H1 (cell line): ENCODE results near the gene HK1. TPM values are rescaled to one million over a fixed set of nuclear protein-coding genes. Genes with fewer than 3 reads are reported as not detected.

ENCODE experiments used
- CTCF ChIA-PET: fragments of 300-600 bp; sonication (Branson Sonifier 250); formaldehyde crosslinking; loops from one replicate; lab custom pipeline; 2021; ENCODE audit not compliant: partially characterized antibody; lab: Charles Lee
- POLR2A ChIA-PET: fragments of 300-600 bp; sonication (Branson Sonifier 250); formaldehyde crosslinking; loops from one replicate; lab custom pipeline; 2021; ENCODE audit warnings: inconsistent platforms; ENCODE audit not compliant: partially characterized antibody; lab: Charles Lee
- DNase-seq, 2 experiments: peaks; one replicate each; pipeline versions ENCODE4 v3.0.0 to v3.0.0-alpha.2; 2010 to 2022; ENCODE audit warnings: low spot score in 2 of 2, low read depth in 1 of 2, mixed read lengths in 1 of 2
- FAIRE-seq: peaks from 2 replicates; lab custom pipeline; 2011; peaks lifted over from hg19 to GRCh38; lab: Jason Lieb, UNC
- H2AFZ ChIP-seq: 2 replicates; pipeline ENCODE4 v1.8.1; 2012; ENCODE audit warnings: low read length, inconsistent platforms
- H2AK5ac ChIP-seq: 2 replicates; pipeline ENCODE4 v1.6.1; 2013; ENCODE audit warnings: low read depth, low read length
- H2BK120ac ChIP-seq: replicated peaks from 2 replicates; pipeline ENCODE3; 2013; ENCODE audit warnings: low read depth, low read length, inconsistent platforms
- H2BK12ac ChIP-seq: 2 replicates; pipeline ENCODE4 v1.6.1; 2013; ENCODE audit warnings: low read depth, low read length
- H2BK15ac ChIP-seq: 2 replicates; pipeline ENCODE4 v1.6.1; 2013; ENCODE audit warnings: low read length
- H2BK20ac ChIP-seq: 2 replicates; pipeline ENCODE4 v1.6.1; 2013; ENCODE audit warnings: low read length
- H2BK5ac ChIP-seq: 2 replicates; pipeline ENCODE4 v1.6.1; 2013; ENCODE audit warnings: low read depth, low read length
- H3K14ac ChIP-seq: 2 replicates; pipeline ENCODE4 v1.6.1; 2013; ENCODE audit warnings: inconsistent platforms; ENCODE audit not compliant: insufficient read length
- H3K18ac ChIP-seq: 2 replicates; pipeline ENCODE4 v1.6.1; 2013; ENCODE audit warnings: low read length; ENCODE audit errors: extremely low read depth
- H3K23ac ChIP-seq: 2 replicates; pipeline ENCODE4 v1.6.1; 2013; ENCODE audit warnings: inconsistent platforms; ENCODE audit not compliant: insufficient read length
- H3K23me2 ChIP-seq: 2 replicates; pipeline ENCODE4 v1.6.1; 2013; ENCODE audit warnings: low read depth, low read length
- H3K27ac ChIP-seq: 2 replicates; pipeline ENCODE4 v1.6.1; 2011; ENCODE audit warnings: low read depth, low read length, inconsistent platforms
- H3K27me3 ChIP-seq, 4 experiments: replicated peaks in 1 of 4; 1 replicate in 1 of 4; 2 replicates in 3 of 4; pipeline versions ENCODE4 v1.6.1 to v1.8.1; 2011 to 2013; ENCODE audit warnings: low read length in 3 of 4, mild to moderate bottlenecking in 3 of 4, inconsistent platforms in 2 of 4, mixed read lengths in 2 of 4, moderate library complexity in 1 of 4; ENCODE audit not compliant: control insufficient read depth in 3 of 4, insufficient read depth in 3 of 4; ENCODE audit errors: extremely low read depth in 1 of 4
- H3K36me3 ChIP-seq, 4 experiments: 2 replicates each; pipeline versions ENCODE4 v1.6.1 to v1.8.1; 2011 to 2013; ENCODE audit warnings: mild to moderate bottlenecking in 4 of 4, low read length in 3 of 4, moderate library complexity in 2 of 4, control low read depth in 1 of 4, inconsistent platforms in 1 of 4; ENCODE audit not compliant: insufficient read depth in 4 of 4, control insufficient read depth in 2 of 4
- H3K4ac ChIP-seq: replicated peaks from 2 replicates; pipeline ENCODE3; 2013; ENCODE audit warnings: low read length, low read depth, mixed read lengths, inconsistent platforms; ENCODE audit not compliant: insufficient read length
- H3K4me1 ChIP-seq, 4 experiments: replicated peaks in 1 of 4; 1 replicate in 1 of 4; 2 replicates in 3 of 4; pipeline versions ENCODE4 v1.6.1 to v1.8.1; 2011 to 2013; ENCODE audit warnings: low read length in 3 of 4, inconsistent platforms in 2 of 4, mixed read lengths in 1 of 4; ENCODE audit not compliant: insufficient read depth in 4 of 4, control insufficient read depth in 3 of 4
- H3K4me2 ChIP-seq, 2 experiments: 2 replicates each; pipeline versions ENCODE4 v1.6.1 to v1.8.1; 2011 to 2013; ENCODE audit warnings: low read depth in 2 of 2, low read length in 2 of 2, control low read depth in 1 of 2, inconsistent platforms in 1 of 2, mild to moderate bottlenecking in 1 of 2; ENCODE audit not compliant: insufficient read depth in 1 of 2
- H3K4me3 ChIP-seq, 4 experiments: fragments of 200-600, 300-600 bp in 1 of 4; sonication (generic), shearing (Covaris generic), sonication (Bioruptor Twin) in 1 of 4; 2 replicates each; pipeline versions ENCODE4 v1.5.1 to v1.8.1; 2011 to 2016; ENCODE audit warnings: low read length in 4 of 4, low read depth in 3 of 4, control low read depth in 2 of 4, inconsistent platforms in 2 of 4, mild to moderate bottlenecking in 2 of 4, mixed read lengths in 1 of 4, moderate library complexity in 1 of 4; ENCODE audit not compliant: insufficient read depth in 2 of 4; ENCODE audit errors: extremely low read depth in 1 of 4
- H3K56ac ChIP-seq: replicated peaks from 2 replicates; pipeline ENCODE3; 2013; ENCODE audit warnings: low read depth, mild to moderate bottlenecking, mixed read lengths, low read length, inconsistent platforms; ENCODE audit not compliant: insufficient read length
- H3K79me1 ChIP-seq: 2 replicates; pipeline ENCODE4 v1.6.1; 2013; ENCODE audit warnings: low read depth, low read length, control low read depth
- H3K79me2 ChIP-seq, 2 experiments: 2 replicates each; pipeline versions ENCODE4 v1.6.1 to v1.8.1; 2012 to 2013; ENCODE audit warnings: low read length in 2 of 2, mild to moderate bottlenecking in 2 of 2, inconsistent platforms in 1 of 2; ENCODE audit not compliant: insufficient read depth in 2 of 2, control insufficient read depth in 1 of 2
- H3K9ac ChIP-seq, 4 experiments: replicated peaks in 1 of 4; 1 replicate in 1 of 4; 2 replicates in 3 of 4; pipeline versions ENCODE4 v1.6.1 to v1.8.1; 2011 to 2013; ENCODE audit warnings: low read depth in 3 of 4, low read length in 3 of 4, control low read depth in 2 of 4, mild to moderate bottlenecking in 2 of 4, moderate library complexity in 2 of 4, inconsistent platforms in 1 of 4; ENCODE audit errors: extremely low read depth in 1 of 4
- H3K9me3 ChIP-seq, 2 experiments: 2 replicates each; pipeline versions ENCODE4 v1.6.1 to v1.8.1; 2012 to 2013; ENCODE audit warnings: mild to moderate bottlenecking in 2 of 2, moderate library complexity in 2 of 2, control low read depth in 1 of 2, inconsistent platforms in 1 of 2, low read depth in 1 of 2, low read length in 1 of 2, mixed read lengths in 1 of 2; ENCODE audit not compliant: insufficient read depth in 2 of 2
- H4K20me1 ChIP-seq, 2 experiments: replicated peaks in 1 of 2; 2 replicates each; pipeline versions ENCODE3 to v1.8.1; 2011 to 2013; ENCODE audit warnings: inconsistent platforms in 2 of 2, low read length in 2 of 2, mild to moderate bottlenecking in 1 of 2; ENCODE audit not compliant: insufficient read depth in 2 of 2, control insufficient read depth in 1 of 2
- H4K5ac ChIP-seq: 2 replicates; pipeline ENCODE4 v1.6.1; 2013; ENCODE audit warnings: low read length, low read depth, mixed read lengths, inconsistent platforms; ENCODE audit not compliant: insufficient read length
- H4K8ac ChIP-seq: 2 replicates; pipeline ENCODE4 v1.8.0; 2013; ENCODE audit warnings: mild to moderate bottlenecking, moderate library complexity, low read length, inconsistent platforms; ENCODE audit not compliant: insufficient read depth; ENCODE audit errors: extremely low read depth
- H4K91ac ChIP-seq: replicated peaks from 2 replicates; pipeline ENCODE3; 2013; ENCODE audit warnings: low read length, mixed read lengths, inconsistent platforms; ENCODE audit not compliant: insufficient read length
- ASH2L ChIP-seq: fragments of 200-600, 300-600 bp; sonication (generic); IDR thresholded peaks from one replicate; pipeline ENCODE4 v1.7.1; 2017; ENCODE audit warnings: low read length
- CHD2 ChIP-seq: IDR thresholded peaks from 2 replicates; pipeline ENCODE4 v1.6.1; 2012; ENCODE audit warnings: low read length, improper control_type of control experiment
- EGR1 ChIP-seq: IDR thresholded peaks from 2 replicates; pipeline ENCODE4 v1.6.1; 2011; ENCODE audit warnings: low read depth, low read length, borderline replicate concordance
- GTF2F1 ChIP-seq: IDR thresholded peaks from 2 replicates; pipeline ENCODE4 v1.6.1; 2012; ENCODE audit warnings: low read depth, low read length, improper control_type of control experiment, borderline replicate concordance
- KDM1A ChIP-seq: fragments of 200-600, 300-600 bp; sonication (generic); IDR thresholded peaks from 2 replicates; pipeline ENCODE4 v1.7.1; 2016; ENCODE audit warnings: mild to moderate bottlenecking, low read length, borderline replicate concordance
- MAFK ChIP-seq: IDR thresholded peaks from 2 replicates; pipeline ENCODE4 v1.6.1; 2012; ENCODE audit warnings: low read depth, mild to moderate bottlenecking, improper control_type of control experiment, low read length
- NANOG ChIP-seq: IDR thresholded peaks from 2 replicates; pipeline ENCODE4 v1.6.1; 2011; ENCODE audit warnings: low read length, low read depth, mild to moderate bottlenecking, inconsistent platforms; ENCODE audit not compliant: insufficient read depth, poor library complexity, severe bottlenecking
- NRF1 ChIP-seq: IDR thresholded peaks from 2 replicates; pipeline ENCODE4 v1.6.1; 2011; ENCODE audit warnings: mild to moderate bottlenecking, low read depth, low read length, improper control_type of control experiment
- POLR2A ChIP-seq, 2 experiments: IDR thresholded peaks; 1 replicate in 1 of 2; 2 replicates in 1 of 2; pipeline ENCODE4 v1.6.1; 2011; ENCODE audit warnings: low read depth in 2 of 2, low read length in 2 of 2, mild to moderate bottlenecking in 2 of 2; ENCODE audit errors: control extremely low read depth in 1 of 2
- POU5F1 ChIP-seq: IDR thresholded peaks from 2 replicates; pipeline ENCODE4 v1.6.1; 2011; ENCODE audit warnings: low read depth, mild to moderate bottlenecking, low read length, moderate library complexity
- SIN3A ChIP-seq, 2 experiments: IDR thresholded peaks in 1 of 2; conservative IDR thresholded peaks in 1 of 2; 2 replicates each; pipeline ENCODE4 v1.6.1; 2011 to 2012; ENCODE audit warnings: low read length in 2 of 2, improper control_type of control experiment in 1 of 2, low read depth in 1 of 2, mild to moderate bottlenecking in 1 of 2
- SP1 ChIP-seq: IDR thresholded peaks from 2 replicates; pipeline ENCODE4 v1.6.1; 2011; ENCODE audit warnings: low read depth, low read length
- USF2 ChIP-seq: IDR thresholded peaks from 2 replicates; pipeline ENCODE4 v1.6.1; 2011; ENCODE audit warnings: low read length, improper control_type of control experiment
- WGBS, 2 experiments: shearing (Covaris generic) in 1 of 2; methylation state at CpG; one replicate each; pipeline versions ENCODE4 v1.1.6 to v1.1.7; 2013 to 2015; ENCODE audit warnings: low lambda C conversion rate in 2 of 2, mixed read lengths in 2 of 2, inconsistent platforms in 1 of 2, low coverage in 1 of 2, missing lambda C conversion rate in 1 of 2; ENCODE audit not compliant: insufficient replicate concordance in 2 of 2, insufficient coverage in 1 of 2, insufficient read length in 1 of 2; ENCODE audit errors: extremely low coverage in 1 of 2, missing lambda C conversion rate in 1 of 2; 5-methylcytosine and 5-hydroxymethylcytosine counted together
- polyA plus RNA-seq, 7 experiments: library from polyadenylated mRNA; depleted of rRNA in 3 of 7; stranded (reverse) in 5 of 7; unstranded in 2 of 7; fragments of >200 nt in 5 of 7; fragments of 200-250 nt in 2 of 7; gene quantifications; 1 replicate in 5 of 7; 2 replicates in 1 of 7; 4 replicates in 1 of 7; pipeline versions ENCODE4 v1.2.1 to v1.2.3, GENCODE V29; 2011 to 2013; ENCODE audit warnings: missing spikeins in 2 of 7, mixed read lengths in 2 of 7
- total RNA-seq: library from RNA; stranded (reverse); fragmentation: NEBNext Ultra II Directional; extraction: Animal tissue kit (Norgen Biotek cat#: 25700); gene quantifications from 2 replicates; pipeline ENCODE4 v1.2.1, GENCODE V29; 2021

The HK1 gene
- total and polyA plus RNA-seq, 2 of the 8 experiments (the other 6 are each of a cell fraction or from before 2014, with no cell fraction given), result 55.8 to 247 TPM

- ChIA-PET POLR2A (interaction anchor here (0.9 kb wide), 1 partner anchor 97 kb away, joined by 4 read pairs; no protein-coding TSS in a partner anchor), CTCF (interaction anchor here (1.6 kb wide), 1 partner anchor 402 kb away, joined by 3 read pairs; no protein-coding TSS in a partner anchor)
- no peaks in the 10 kb centered on the region for H3K9me3 ChIP-seq
- no peak overlapping the region for H3K56ac ChIP-seq
- H3K4ac ChIP-seq, result no peak overlapping the region
- H3K79me2 ChIP-seq, result no peaks in the 10 kb centered on the region
- no peak overlapping the region for H3K14ac ChIP-seq
- H3K18ac ChIP-seq, result no peak overlapping the region
- no peaks in the 10 kb centered on the region for H3K23me2 ChIP-seq
- no peak overlapping the region for H3K4me3 ChIP-seq
- no peak overlapping the region for H3K23ac ChIP-seq
- no peaks in the 10 kb centered on the region for H3K4me1 ChIP-seq
- no peak overlapping the region for H3K9ac ChIP-seq
- no peak for DNase-seq
- H2BK20ac ChIP-seq, result no peak overlapping the region
- no peaks in the 10 kb centered on the region for H3K27me3 ChIP-seq
- H4K5ac ChIP-seq, result no peak overlapping the region
- no peak for FAIRE-seq
- no peak overlapping the region for H4K91ac ChIP-seq
- H2BK5ac ChIP-seq, result no peak overlapping the region
- no peaks in the 10 kb centered on the region for H3K79me1 ChIP-seq
- H4K20me1 ChIP-seq, result no peaks in the 10 kb centered on the region
- no peak overlapping the region for H3K4me2 ChIP-seq
- no peak overlapping the region for H2AFZ ChIP-seq
- H2BK15ac ChIP-seq, result no peak overlapping the region
- no peaks in the 10 kb centered on the region for H3K36me3 ChIP-seq
- H2BK12ac ChIP-seq, result no peak overlapping the region
- H2BK120ac ChIP-seq, result no peak overlapping the region
- 86% methylated on average over 3 of the region's 3 CpGs; no CpG with 5 or more reads in 1 of the 2 experiments for WGBS, 2 experiments
- no peak overlapping the region for H2AK5ac ChIP-seq
- H3K27ac ChIP-seq, result no peak overlapping the region
- no peak overlapping the region for H4K8ac ChIP-seq
- TF ChIP-seq NANOG (no peak), POU5F1 (no peak), MAFK (no peak), CHD2 (no peak), NRF1 (no peak), SIN3A (conservative IDR thresholded peaks at IDR 0.05 in 1 of 2, IDR thresholded peaks at IDR 0.05 in 1 of 2; ENCODE audit: low read depth in 1 of 2, low read length in 2 of 2) (no peak), GTF2F1 (no peak), ASH2L (no peak), POLR2A (IDR thresholded peaks at IDR 0.05; ENCODE audit: control extremely low read depth in 1 of 2, low read depth in 2 of 2, low read length in 2 of 2) (no peak), KDM1A (no peak), USF2 (no peak), EGR1 (no peak), SP1 (no peak)
These were observed 16.0 kb upstream of the HK1 start for GRCh38 chr10:69262292-69262751.
